ENCODE measurements around the gene DNM3. TPM values are rescaled to one million over a fixed set of nuclear protein-coding genes. Genes with fewer than 3 reads are reported as not detected.

DNM3 gene
- total and polyA plus RNA-seq, 10 of the 15 experiments (the other 5 are each of a cell fraction or from before 2014, with no cell fraction given) = 0.03 to 1.5 (median 0.08) TPM; not detected in 3

DNA sequence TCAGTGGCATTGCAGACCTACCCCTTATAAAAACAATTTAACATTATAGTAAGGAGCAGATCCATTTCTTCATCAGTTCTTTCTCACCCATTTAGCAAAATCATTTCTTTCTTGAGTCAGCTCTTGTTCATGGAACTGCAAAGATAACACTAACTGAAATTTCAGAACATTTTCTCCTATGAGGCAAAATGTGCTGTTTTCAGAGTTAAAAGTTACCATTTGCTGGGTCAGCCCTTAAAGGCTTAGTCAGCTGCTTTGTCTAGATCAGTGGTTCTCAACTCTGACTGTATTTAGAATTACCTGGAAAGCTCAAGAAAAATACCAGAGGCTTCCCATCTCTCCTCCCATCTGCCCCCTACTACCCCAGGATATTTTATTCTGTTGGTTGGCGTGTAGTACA, 47.7 kb upstream of the DNM3 start:
- TF ChIP-seq MYB (IDR thresholded peaks at IDR 0.05; ENCODE audit: borderline replicate concordance, low read depth, low read length) (no peak), ETV6 (conservative IDR thresholded peaks at IDR 0.05 in 1 of 2, IDR thresholded peaks at IDR 0.05 in 1 of 2; ENCODE audit: borderline replicate concordance in 1 of 2, low read depth in 1 of 2) (no peak), EGR1 (IDR thresholded peaks at IDR 0.05; ENCODE audit: borderline replicate concordance in 1 of 2, low read depth in 2 of 2, low read length in 2 of 2) (no peak), ZNF24 (IDR thresholded peaks at IDR 0.05) (no peak), BRCA1 (IDR thresholded peaks at IDR 0.05; ENCODE audit: low read depth, low read length) (no peak), CBX3 (IDR thresholded peaks at IDR 0.05; ENCODE audit: borderline replicate concordance, low read depth) (no peak)
- TF ChIP-seq, protein P1, sequence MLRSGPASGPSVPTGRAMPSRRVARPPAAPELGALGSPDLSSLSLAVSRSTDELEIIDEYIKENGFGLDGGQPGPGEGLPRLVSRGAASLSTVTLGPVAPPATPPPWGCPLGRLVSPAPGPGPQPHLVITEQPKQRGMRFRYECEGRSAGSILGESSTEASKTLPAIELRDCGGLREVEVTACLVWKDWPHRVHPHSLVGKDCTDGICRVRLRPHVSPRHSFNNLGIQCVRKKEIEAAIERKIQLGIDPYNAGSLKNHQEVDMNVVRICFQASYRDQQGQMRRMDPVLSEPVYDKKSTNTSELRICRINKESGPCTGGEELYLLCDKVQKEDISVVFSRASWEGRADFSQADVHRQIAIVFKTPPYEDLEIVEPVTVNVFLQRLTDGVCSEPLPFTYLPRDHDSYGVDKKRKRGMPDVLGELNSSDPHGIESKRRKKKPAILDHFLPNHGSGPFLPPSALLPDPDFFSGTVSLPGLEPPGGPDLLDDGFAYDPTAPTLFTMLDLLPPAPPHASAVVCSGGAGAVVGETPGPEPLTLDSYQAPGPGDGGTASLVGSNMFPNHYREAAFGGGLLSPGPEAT (IDR thresholded peaks at IDR 0.05; ENCODE audit: low read depth) = no peak
- TF ChIP-seq, protein P2, sequence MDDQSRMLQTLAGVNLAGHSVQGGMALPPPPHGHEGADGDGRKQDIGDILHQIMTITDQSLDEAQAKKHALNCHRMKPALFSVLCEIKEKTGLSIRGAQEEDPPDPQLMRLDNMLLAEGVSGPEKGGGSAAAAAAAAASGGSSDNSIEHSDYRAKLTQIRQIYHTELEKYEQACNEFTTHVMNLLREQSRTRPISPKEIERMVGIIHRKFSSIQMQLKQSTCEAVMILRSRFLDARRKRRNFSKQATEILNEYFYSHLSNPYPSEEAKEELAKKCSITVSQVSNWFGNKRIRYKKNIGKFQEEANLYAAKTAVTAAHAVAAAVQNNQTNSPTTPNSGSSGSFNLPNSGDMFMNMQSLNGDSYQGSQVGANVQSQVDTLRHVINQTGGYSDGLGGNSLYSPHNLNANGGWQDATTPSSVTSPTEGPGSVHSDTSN (IDR thresholded peaks at IDR 0.05; ENCODE audit: insufficient replicate concordance, low read depth, low read length) = no peak
- WGBS (ENCODE audit: insufficient coverage, insufficient replicate concordance, low lambda C conversion rate, missing lambda C conversion rate) = 94% methylated on average over 1 of the region's 1 CpG
- FAIRE-seq (no peak), ATAC-seq (no peak), DNase-seq (ENCODE audit: low read depth, low spot score) (no peak)
- Histone ChIP-seq H3K27me3 (replicated peaks in 1 of 2; ENCODE audit: control insufficient read depth in 2 of 2, insufficient read depth in 2 of 2, low read length in 1 of 2) (no peaks in the 10 kb centered on the region), H3K36me3 (ENCODE audit: control insufficient read depth in 2 of 2, insufficient read depth in 2 of 2, low read length in 1 of 2) (peaks cover 20 to 52% of the 10 kb centered on the region in 2 experiments), H2AFZ (ENCODE audit: control insufficient read depth, low read depth, low read length) (no peak overlapping the region), H3K9ac (ENCODE audit: control insufficient read depth, insufficient read depth, low read length) (no peak overlapping the region), H3K4me1 (ENCODE audit: control insufficient read depth, insufficient read depth, low read length) (no peaks in the 10 kb centered on the region), H3K4me2 (ENCODE audit: control insufficient read depth, insufficient read depth) (no peak overlapping the region), H3K4me3 (no peak overlapping the region), H3K79me2 (ENCODE audit: control insufficient read depth, insufficient read depth, low read length) (no peaks in the 10 kb centered on the region), H3K27ac (ENCODE audit: control insufficient read depth, insufficient read depth) (no peak overlapping the region), H4K20me1 (ENCODE audit: control insufficient read depth, insufficient read depth) (no peaks in the 10 kb centered on the region), H3K9me3 (replicated peaks; ENCODE audit: control insufficient read depth, insufficient read depth, low read length) (no peaks in the 10 kb centered on the region)
- intact Hi-C loops (cut with micrococcal nuclease; ENCODE audit: unreplicated experiment) (no loop called here), in situ Hi-C loops (cut with MboI) (loop anchor here (25.0 kb wide), 1 partner anchor 644 kb away; the partner anchor contains the start of gene PIGC)
- no TSS peak for BruUV-seq (replicated peaks)
- POLR2A ChIA-PET = no interaction called here
- SMC1A ChIA-PET (ENCODE audit: uncharacterized antibody, unreplicated experiment) = no interaction called here
- CTCF ChIA-PET = interaction anchor here (1.5 kb wide), 1 partner anchor 8 kb away, joined by 3 read pairs; no protein-coding TSS in a partner anchor
- RAD21 ChIA-PET (ENCODE audit: unreplicated experiment) = no interaction called here

Data from GM12878 (cell line).